T-helper 17 cell (primary cell): Measurements from ENCODE around the gene UNC13D. TPM values are rescaled to one million over a fixed set of nuclear protein-coding genes. Genes with fewer than 3 reads are reported as not detected.

Source experiments
- total RNA-seq, 4 donors: library from RNA in 2 of 4; stranded (reverse) in 2 of 4; gene quantifications; one replicate each; pipeline ENCODE4 v1.2.3 and lab custom pipeline; 2022 to 2026

The UNC13D gene
- total RNA-seq, 2 donors from 2014 or later, result 164 TPM

Other genes starting within 250 kb of the UNC13D start
- 1 to 10 TPM in 1 of 2 donors, under 1 TPM in 1; 0.40 to 8.4 TPM for gene SMIM5, start 211.0 kb downstream of the UNC13D start, total RNA-seq
- gene RECQL5, start 177.2 kb downstream of the UNC13D start, total RNA-seq, result 10 to 100 TPM; 24.1 to 30.6 TPM
- gene SAP30BP, start 177.1 kb downstream of the UNC13D start, total RNA-seq, result 100 to 1,000 TPM; 178 to 235 TPM
- gene ITGB4, start 122.9 kb downstream of the UNC13D start, total RNA-seq, result under 1 TPM in 1 of 2 donors, not detected in 1; 0.72 TPM
- 1 to 10 TPM; 9.6 to 9.7 TPM for gene GALK1, start 79.2 kb downstream of the UNC13D start, total RNA-seq
- gene UNK, start 59.6 kb downstream of the UNC13D start, total RNA-seq, result 10 to 100 TPM; 30.3 to 33.4 TPM
- gene WBP2, start 10.9 kb upstream of the UNC13D start, total RNA-seq, result 100 to 1,000 TPM in 1 of 2 donors, 10 to 100 TPM in 1; 86.0 to 114 TPM
- 1 to 10 TPM; 4.5 to 9.4 TPM for gene TRIM47, start 34.2 kb upstream of the UNC13D start, total RNA-seq
- gene TRIM65, start 52.5 kb upstream of the UNC13D start, total RNA-seq, result 10 to 100 TPM; 19.8 to 23.6 TPM
- gene MRPL38, start 60.5 kb upstream of the UNC13D start, total RNA-seq, result 100 to 1,000 TPM in 1 of 2 donors, 10 to 100 TPM in 1; 93.8 to 107 TPM
- gene FBF1, start 96.6 kb upstream of the UNC13D start, total RNA-seq, result 10 to 100 TPM; 20.0 to 22.3 TPM
- gene ACOX1, start 134.8 kb upstream of the UNC13D start, total RNA-seq, result 10 to 100 TPM; 18.5 to 21.0 TPM
- gene TEN1, start 134.8 kb upstream of the UNC13D start, total RNA-seq, result 10 to 100 TPM; 10.3 to 13.4 TPM
- gene CDK3, start 156.5 kb upstream of the UNC13D start, total RNA-seq, result 1 to 10 TPM; 2.9 to 4.6 TPM
- under 1 TPM; 0.05 to 0.68 TPM for gene EVPL, start 182.9 kb upstream of the UNC13D start, total RNA-seq
- gene SRP68, start 228.1 kb upstream of the UNC13D start, total RNA-seq, result 10 to 100 TPM; 80.4 to 89.2 TPM
- under 1 TPM; 0.55 to 0.96 TPM for gene GALR2, start 230.4 kb upstream of the UNC13D start, total RNA-seq
- gene ZACN, start 234.8 kb upstream of the UNC13D start, total RNA-seq, result under 1 TPM in 1 of 2 donors, not detected in 1; 0.68 TPM